HEK293T (cell line): ENCODE data around the gene CFAP73.

Source experiments
- CTCF ChIA-PET: fragments of 350-600 bp; formaldehyde crosslinking; extraction: SDS; loops from one replicate; lab custom pipeline; 2021; ENCODE audit warnings: antibody characterized with exemption, inconsistent platforms; lab: Yijun Ruan, JAX
- POLR2A ChIA-PET: fragments of 350-600 bp; formaldehyde crosslinking; extraction: SDS; loops from one replicate; lab custom pipeline; 2020; ENCODE audit warnings: antibody characterized with exemption, inconsistent platforms; lab: Yijun Ruan, JAX
- DNase-seq: peaks from one replicate; pipeline ENCODE4 v3.0.0; 2012; ENCODE audit warnings: mixed read lengths; ENCODE audit errors: extremely low spot score
- ARNT ChIP-seq: fragments of 450-650 bp; IDR thresholded peaks from 2 replicates; pipeline ENCODE4 v1.6.1; 2017; ENCODE audit warnings: mild to moderate bottlenecking
- BHLHE40 ChIP-seq: fragments of 450-650 bp; IDR thresholded peaks from 2 replicates; pipeline ENCODE4 v1.6.1; 2016; ENCODE audit warnings: mild to moderate bottlenecking, moderate library complexity, borderline replicate concordance
- CTBP1 ChIP-seq: fragments of 450-650 bp; IDR thresholded peaks from 2 replicates; pipeline ENCODE4 v1.6.1; 2016; ENCODE audit warnings: borderline replicate concordance
- ELF4 ChIP-seq: fragments of 450-650 bp; IDR thresholded peaks from 2 replicates; pipeline ENCODE4 v1.6.1; 2017; ENCODE audit warnings: antibody characterized with exemption
- FOXA1 ChIP-seq: fragments of 450-650 bp; IDR thresholded peaks from 2 replicates; pipeline ENCODE4 v1.6.1; 2016; ENCODE audit warnings: mild to moderate bottlenecking
- FOXK2 ChIP-seq: fragments of 450-650 bp; IDR thresholded peaks from 2 replicates; pipeline ENCODE4 v1.6.1; 2016; ENCODE audit warnings: mild to moderate bottlenecking
- FOXM1 ChIP-seq: fragments of 450-650 bp; IDR thresholded peaks from 2 replicates; pipeline ENCODE4 v1.6.1; 2017; ENCODE audit warnings: mild to moderate bottlenecking, borderline replicate concordance
- HDGF ChIP-seq: fragments of 450-650 bp; IDR thresholded peaks from 2 replicates; pipeline ENCODE4 v1.6.1; 2017; ENCODE audit warnings: antibody characterized with exemption, borderline replicate concordance
- L3MBTL2 ChIP-seq: fragments of 450-650 bp; conservative IDR thresholded peaks from 2 replicates; pipeline ENCODE4 v1.6.1; 2016; ENCODE audit warnings: mild to moderate bottlenecking
- LEF1 ChIP-seq: fragments of 450-650 bp; IDR thresholded peaks from 2 replicates; pipeline ENCODE4 v1.6.1; 2017; ENCODE audit warnings: mild to moderate bottlenecking, borderline replicate concordance
- NFRKB ChIP-seq: fragments of 450-650 bp; IDR thresholded peaks from 2 replicates; pipeline ENCODE4 v1.6.1; 2016; ENCODE audit warnings: mild to moderate bottlenecking, moderate library complexity
- PKNOX1 ChIP-seq: fragments of 450-650 bp; IDR thresholded peaks from 2 replicates; pipeline ENCODE4 v1.6.1; 2016
- SP1 ChIP-seq: fragments of 450-650 bp; IDR thresholded peaks from 2 replicates; pipeline ENCODE4 v1.6.1; 2017
- SUZ12 ChIP-seq: fragments of 450-650 bp; IDR thresholded peaks from 2 replicates; pipeline ENCODE4 v1.6.1; 2016; ENCODE audit warnings: mild to moderate bottlenecking
- TARDBP ChIP-seq: fragments of 450-650 bp; IDR thresholded peaks from 2 replicates; pipeline ENCODE4 v1.6.1; 2016
- ZNF384 ChIP-seq: fragments of 450-650 bp; IDR thresholded peaks from 2 replicates; pipeline ENCODE4 v1.6.1; 2016

Gene CFAP73

GRCh38 chr12:113174461-113175384 is 25.2 kb downstream of the CFAP73 start:
- peak; percentile 79 for DNase-seq
- ChIA-PET POLR2A (no interaction called here), CTCF (interaction anchor here (0.6 to 1.1 kb wide), 5 partner anchors 10 to 182 kb away, joined by 3 to 5 read pairs (median 3); no protein-coding TSS in a partner anchor)
- TF ChIP-seq SP1 (no peak), FOXM1 (no peak), ARNT (no peak), LEF1 (no peak), SUZ12 (no peak), PKNOX1 (no peak), NFRKB (no peak), FOXK2 (no peak), HDGF (no peak), ELF4 (no peak), ZNF384 (no peak), L3MBTL2 (no peak)

- no peak for DNase-seq
- ChIA-PET POLR2A (interaction anchor here (1.6 kb wide), 1 partner anchor 14 kb away, joined by 3 read pairs; no protein-coding TSS in a partner anchor), CTCF (interaction anchor here (0.8 kb wide), 1 partner anchor 82 kb away, joined by 3 read pairs; no protein-coding TSS in a partner anchor)
- TF ChIP-seq ELF4, result no peak
- no peak for TF ChIP-seq ARNT
- no peak for TF ChIP-seq SP1
- TF ChIP-seq NFRKB, result no peak
- TF ChIP-seq L3MBTL2, result no peak
- TF ChIP-seq LEF1, result no peak
- TF ChIP-seq SUZ12, result no peak
- no peak for TF ChIP-seq PKNOX1
- TF ChIP-seq BHLHE40, result no peak
Measured at GRCh38 chr12:113179023-113179422, 29.5 kb downstream of the CFAP73 start.

GRCh38 chr12:113180333-113180732 is 30.8 kb downstream of the CFAP73 start:
- ChIA-PET CTCF (no interaction called here), POLR2A (no interaction called here)
- DNase-seq, result no peak
- TF ChIP-seq FOXA1, result no peak
- no peak for TF ChIP-seq PKNOX1
- TF ChIP-seq TARDBP, result no peak
- TF ChIP-seq L3MBTL2, result no peak
- TF ChIP-seq ARNT, result no peak
- no peak for TF ChIP-seq ELF4
- no peak for TF ChIP-seq ZNF384
- no peak for TF ChIP-seq NFRKB
- TF ChIP-seq FOXM1, result no peak
- no peak for TF ChIP-seq CTBP1
- no peak for TF ChIP-seq BHLHE40
- no peak for TF ChIP-seq FOXK2
- no peak for TF ChIP-seq SUZ12

GRCh38 chr12:113181975-113182374 is 32.5 kb downstream of the CFAP73 start:
- ChIA-PET CTCF (no interaction called here), POLR2A (no interaction called here)
- no peak for TF ChIP-seq ELF4
- no peak for TF ChIP-seq ARNT
- TF ChIP-seq HDGF, result no peak
- TF ChIP-seq FOXM1, result no peak
- TF ChIP-seq PKNOX1, result no peak
- no peak for TF ChIP-seq SUZ12
- TF ChIP-seq FOXK2, result no peak
- DNase-seq, result no peak

- no peak for DNase-seq
- CTCF ChIA-PET, result interaction anchor here (0.6 to 0.7 kb wide), 2 partner anchors 127 to 129 kb away, joined by 3 to 4 read pairs; partner anchors contain the start of gene DTX1
- TF ChIP-seq PKNOX1 (no peak), LEF1 (no peak), NFRKB (no peak), BHLHE40 (no peak), TARDBP (no peak), FOXA1 (no peak), SUZ12 (no peak)
- POLR2A ChIA-PET, result no interaction called here
Measured at GRCh38 chr12:113183030-113183589, 33.6 kb downstream of the CFAP73 start.
